Activated CD4-positive, alpha-beta T cell treated with anti-CD3 and anti-CD28 coated beads for 48 hours (primary cell): ENCODE results near the gene SYPL1.

Experiments
- DNase-seq: peaks from one replicate; pipeline ENCODE4 v3.0.0-alpha.2; 2020

SYPL1 gene

GRCh38 chr7:106121189-106121810 lies 9.2 kb upstream of the SYPL1 start:
- DNase-seq: no peak

- DNase-seq: no peak
Measured at GRCh38 chr7:106120500-106120899, 8.4 kb upstream of the SYPL1 start.

GRCh38 chr7:106119719-106120118 lies 7.6 kb upstream of the SYPL1 start:
- no peak for DNase-seq

- no peak for DNase-seq
Measured at GRCh38 chr7:106117786-106118544, 5.9 kb upstream of the SYPL1 start.

GRCh38 chr7:106116161-106116704 lies 4.1 kb upstream of the SYPL1 start:
- DNase-seq: no peak

GRCh38 chr7:106114716-106115383 lies 2.7 kb upstream of the SYPL1 start:
- peak; percentile 55 for DNase-seq

- DNase-seq: no peak
Measured at GRCh38 chr7:106112972-106113421, 885 bp upstream of the SYPL1 start.

GRCh38 chr7:106111655-106112117 lies 426 bp downstream of the SYPL1 start:
- DNase-seq: peak; percentile 48

GRCh38 chr7:106110885-106111654 lies 1.0 kb downstream of the SYPL1 start:
- DNase-seq: no peak

- no peak for DNase-seq
Measured at GRCh38 chr7:106110238-106110560, 1.9 kb downstream of the SYPL1 start.

- no peak for DNase-seq
Measured at GRCh38 chr7:106109521-106110237, 2.4 kb downstream of the SYPL1 start.

- no peak for DNase-seq
Measured at GRCh38 chr7:106108991-106109390, 3.1 kb downstream of the SYPL1 start.

- DNase-seq: no peak
Measured at GRCh38 chr7:106104721-106105260, 7.3 kb downstream of the SYPL1 start.

GRCh38 chr7:106102387-106102966 lies 9.6 kb downstream of the SYPL1 start:
- no peak for DNase-seq

- no peak for DNase-seq
Measured at GRCh38 chr7:106101726-106102125, 10.4 kb downstream of the SYPL1 start.

- DNase-seq: no peak
Measured at GRCh38 chr7:106100863-106101629, 11.1 kb downstream of the SYPL1 start.

GRCh38 chr7:106099539-106099938 lies 12.6 kb downstream of the SYPL1 start:
- DNase-seq: no peak

GRCh38 chr7:106098889-106099288 lies 13.2 kb downstream of the SYPL1 start:
- DNase-seq: no peak

GRCh38 chr7:106095634-106096033 lies 16.5 kb downstream of the SYPL1 start:
- no peak for DNase-seq

GRCh38 chr7:106094780-106095179 lies 17.3 kb downstream of the SYPL1 start:
- no peak for DNase-seq

- no peak for DNase-seq
Measured at GRCh38 chr7:106092204-106092603, 19.9 kb downstream of the SYPL1 start.
